GM04504 (cell line): ENCODE data around the gene GRM4.
"Not testable (repeated sequence)": the region's sequence is repeated elsewhere in the genome, so short reads cannot be mapped to it uniquely, and the experiment has no call there.

Source experiments
- DNase-seq: peaks from one replicate; pipeline ENCODE4 v3.0.0-alpha.2; 2012; ENCODE audit warnings: low read depth

The GRM4 gene

GRCh38 chr6:34020807-34021553 is 124.9 kb downstream of the GRM4 start:
- no peak for DNase-seq

DNA sequence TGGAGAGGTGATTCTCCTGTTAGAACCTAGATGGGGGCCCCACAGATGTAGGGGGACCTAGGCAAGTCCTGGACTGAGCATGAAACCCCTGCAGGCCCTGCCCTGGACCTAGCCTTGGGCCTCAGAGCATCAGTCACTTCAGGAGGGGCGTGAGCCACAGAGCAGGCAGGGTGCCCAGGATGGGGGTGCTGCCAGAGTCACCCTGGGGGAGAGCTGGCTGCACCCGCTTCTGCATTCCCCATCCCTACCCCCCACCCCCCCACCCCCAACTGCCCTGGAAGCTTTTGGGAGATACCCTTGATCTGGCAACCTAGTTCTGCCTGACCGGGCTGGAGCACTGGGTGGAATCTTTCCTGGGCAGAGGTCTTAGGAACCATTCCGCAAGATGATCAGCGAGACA is 125.6 kb downstream of the GRM4 start:
- DNase-seq = no peak

- no peak for DNase-seq
Measured at GRCh38 chr6:34018961-34019606, 126.8 kb downstream of the GRM4 start.

- DNase-seq = no peak
Measured at GRCh38 chr6:34018026-34018425, 127.9 kb downstream of the GRM4 start.

GRCh38 chr6:34017106-34017805 is 128.6 kb downstream of the GRM4 start:
- no peak for DNase-seq

DNA sequence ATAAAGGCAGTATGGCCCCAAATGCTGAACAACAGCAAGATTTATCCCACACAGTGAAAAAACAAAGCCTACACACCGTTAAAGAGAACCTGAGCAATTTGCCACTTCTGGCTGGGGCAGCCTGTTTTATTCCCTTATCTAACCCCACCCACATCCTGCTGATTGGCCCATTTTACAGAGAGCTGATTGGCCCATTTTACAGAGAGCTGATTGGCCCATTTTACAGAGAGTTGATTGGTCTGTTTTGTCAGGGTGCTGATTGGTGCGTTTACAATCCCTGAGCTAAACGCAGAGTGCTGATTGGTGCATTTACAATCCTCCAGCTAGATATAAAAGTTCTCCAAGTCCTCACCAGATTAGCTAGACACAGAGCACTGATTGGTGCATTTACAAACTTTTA is 129.3 kb downstream of the GRM4 start:
- not testable (repeated sequence) for DNase-seq

DNA sequence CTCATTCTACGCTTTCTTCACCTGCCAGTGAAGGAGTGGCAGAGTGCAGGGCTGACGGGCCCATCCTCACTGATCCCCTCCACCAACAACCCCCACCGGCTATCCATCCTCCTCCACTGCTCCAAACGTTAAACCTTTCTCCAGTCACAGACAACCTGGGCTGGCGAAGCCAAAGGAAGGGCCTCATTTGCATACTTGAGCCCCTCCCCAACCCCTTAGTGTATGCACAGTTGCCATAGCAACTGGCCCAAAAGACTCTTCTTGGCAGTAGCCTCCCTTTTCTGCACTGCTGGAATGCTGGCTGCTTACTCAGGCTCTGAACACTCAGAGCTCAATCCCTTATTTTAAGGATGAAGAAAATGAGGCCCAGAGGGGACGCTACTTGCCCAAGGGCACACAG is 130.3 kb downstream of the GRM4 start:
- DNase-seq = no peak

GRCh38 chr6:34011264-34011663 is 134.6 kb downstream of the GRM4 start:
- DNase-seq = no peak

- DNase-seq = no peak
Measured at GRCh38 chr6:34005901-34006531, 139.9 kb downstream of the GRM4 start.

- DNase-seq = no peak
Measured at GRCh38 chr6:34004706-34005105, 141.2 kb downstream of the GRM4 start.

GRCh38 chr6:34003962-34004361 is 141.9 kb downstream of the GRM4 start:
- DNase-seq = no peak

GRCh38 chr6:34001706-34002621 is 143.9 kb downstream of the GRM4 start:
- DNase-seq = no peak

GRCh38 chr6:34000281-34000680 is 145.6 kb downstream of the GRM4 start:
- DNase-seq = no peak

GRCh38 chr6:33999567-33999966 is 146.3 kb downstream of the GRM4 start:
- DNase-seq = no peak

DNA sequence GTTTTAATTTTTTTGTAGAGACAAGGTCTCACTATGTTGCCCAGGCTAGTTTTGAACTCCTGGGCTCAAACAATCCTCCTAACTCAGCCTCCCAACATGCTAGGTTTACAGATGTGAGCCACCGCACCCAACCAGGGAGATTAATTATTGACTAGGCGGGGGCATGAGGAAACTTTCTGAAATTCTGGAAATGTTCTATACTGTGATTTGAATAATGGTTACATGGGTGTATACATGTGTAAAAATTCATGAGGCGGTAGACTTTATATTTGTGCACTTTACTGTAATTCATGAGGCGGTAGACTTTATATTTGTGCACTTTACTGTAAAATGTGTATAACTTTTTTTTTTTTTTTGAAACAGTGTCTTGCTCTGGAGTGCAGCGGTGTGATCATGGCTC is 147.2 kb downstream of the GRM4 start:
- DNase-seq = no peak

- no peak for DNase-seq
Measured at GRCh38 chr6:33997265-33997664, 148.6 kb downstream of the GRM4 start.

GRCh38 chr6:33996120-33996475 is 149.8 kb downstream of the GRM4 start:
- DNase-seq = no peak

DNA sequence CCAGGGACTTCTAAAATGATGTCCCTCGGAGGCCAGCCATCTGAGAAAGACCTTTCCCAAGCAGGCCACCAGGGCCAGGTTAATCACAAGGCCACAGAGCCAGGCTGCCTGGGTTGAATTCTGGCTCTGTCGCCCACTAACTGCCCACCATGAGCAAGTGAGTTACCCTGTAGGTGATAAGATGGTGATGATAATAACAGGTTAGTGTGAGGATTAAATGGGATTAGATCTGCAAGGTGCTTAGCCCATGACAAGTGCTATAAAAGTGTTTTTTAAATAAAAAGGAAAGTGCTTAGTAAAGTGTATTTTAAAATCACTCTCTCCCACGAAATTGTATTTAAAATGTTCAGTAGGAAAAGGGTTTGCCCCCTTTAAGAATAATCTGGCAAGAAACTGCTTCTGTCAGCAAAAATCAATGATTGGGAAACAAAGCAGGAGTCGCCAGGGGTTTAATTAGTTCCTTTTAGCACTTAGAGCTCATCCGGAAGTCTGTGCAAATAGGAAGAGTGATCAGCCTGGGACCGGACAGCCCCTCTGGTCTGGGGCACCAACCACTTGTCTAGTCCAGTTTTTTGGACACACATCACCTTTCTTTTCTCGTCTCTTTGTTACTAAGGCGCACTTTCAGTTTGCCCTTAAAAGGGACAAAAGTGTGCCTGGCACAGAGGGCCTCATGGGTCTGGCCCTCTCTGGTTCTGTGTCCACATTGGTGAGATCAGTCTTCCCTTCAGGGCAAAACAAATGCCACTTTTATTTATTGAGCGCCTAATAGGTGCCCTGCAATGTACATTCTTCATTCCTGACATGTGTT is 150.4 kb downstream of the GRM4 start:
- no peak for DNase-seq

DNA sequence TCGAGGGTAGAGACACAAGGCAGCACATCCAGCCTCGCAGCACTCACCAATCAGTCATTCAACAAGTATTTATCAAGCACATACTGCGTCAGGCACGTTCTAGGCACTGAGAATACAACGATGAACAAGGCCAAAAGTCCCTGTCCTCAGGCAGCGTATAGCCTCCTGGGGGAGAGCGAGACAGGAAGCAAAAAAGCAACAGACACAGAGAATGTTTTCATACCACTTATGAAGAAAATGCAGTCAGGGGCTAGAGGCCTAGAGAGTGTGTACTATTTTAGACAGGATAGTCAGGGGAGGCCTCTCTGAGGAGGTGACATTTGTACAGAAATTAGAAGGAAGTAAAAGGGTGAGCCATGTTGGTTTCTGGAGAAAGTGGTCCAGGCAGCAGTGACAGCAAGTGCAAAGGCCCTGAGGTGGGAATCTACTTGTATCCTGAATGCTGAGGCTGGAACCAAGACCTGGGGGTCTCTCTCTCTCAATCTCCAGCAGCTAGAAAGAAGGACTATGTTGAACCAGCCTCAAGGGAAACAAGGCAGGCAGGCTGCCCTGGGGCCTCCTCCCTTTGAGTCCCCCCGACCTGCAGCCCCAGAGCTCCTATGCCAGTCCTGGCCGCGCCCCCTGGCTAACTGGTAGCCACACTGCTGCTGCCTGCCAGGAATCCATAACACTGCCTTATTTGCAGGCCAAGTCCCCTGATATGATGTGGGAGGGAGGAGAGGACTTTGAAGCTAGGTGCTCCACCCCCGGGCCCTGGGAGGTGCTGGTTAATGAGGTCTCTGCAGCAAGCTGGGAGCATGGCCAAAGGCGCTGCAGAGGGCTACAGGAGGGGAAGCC is 151.2 kb downstream of the GRM4 start:
- DNase-seq = no peak
